IMR-90 (cell line): Measurements from ENCODE around the gene SLC25A44. TPM values are rescaled to one million over a fixed set of nuclear protein-coding genes. Genes with fewer than 3 reads are reported as not detected.
A peak's percentile ranks its signal among the peaks of the same experiment; 100 is the strongest.

Experiments used
- ATAC-seq: fragments of 200-7000 bp; cut with Tn5 transposase; 2 replicates; pipeline ENCODE4 v1.9.1; 2020; ENCODE audit warnings: low read depth, mild to moderate bottlenecking, moderate library complexity
- BruUV-seq: library from RNA; stranded (reverse); fragments of 400-500 nt; replicated peaks from 2 replicates; lab custom pipeline; 2021; lab: Mats Ljungman, UMichigan
- CTCF ChIA-PET: fragments of 300-600 bp; formaldehyde crosslinking; extraction: SDS; loops from one replicate; lab custom pipeline; 2021; ENCODE audit warnings: antibody characterized with exemption; lab: Yijun Ruan, JAX
- POLR2A ChIA-PET: fragments of 300-600 bp; sonication (Branson Sonifier 250); formaldehyde crosslinking; loops from one replicate; lab custom pipeline; 2022; ENCODE audit warnings: antibody characterized with exemption; ENCODE audit not compliant: unreplicated experiment; lab: Charles Lee
- DNase-seq: peaks from one replicate; pipeline ENCODE4 v3.0.0; 2013
- H2AFZ ChIP-seq: replicated peaks from 2 replicates; pipeline ENCODE3; 2013; ENCODE audit warnings: low read length, mild to moderate bottlenecking; ENCODE audit not compliant: poor library complexity
- H2AK5ac ChIP-seq: 2 replicates; pipeline ENCODE4 v1.6.1; 2013; ENCODE audit warnings: low read depth, low read length, inconsistent platforms
- H2AK9ac ChIP-seq: replicated peaks from 2 replicates; pipeline ENCODE3; 2013; ENCODE audit warnings: mild to moderate bottlenecking, low read depth, low read length, moderate library complexity; ENCODE audit not compliant: poor library complexity
- H2BK120ac ChIP-seq: 2 replicates; pipeline ENCODE4 v1.6.1; 2013; ENCODE audit warnings: low read depth, low read length, inconsistent platforms
- H2BK15ac ChIP-seq: 3 replicates; pipeline ENCODE4 v1.6.1; 2013; ENCODE audit warnings: low read depth, low read length, inconsistent platforms
- H2BK20ac ChIP-seq: 2 replicates; pipeline ENCODE4 v1.6.1; 2013; ENCODE audit warnings: low read depth, mild to moderate bottlenecking, inconsistent platforms, low read length, moderate library complexity
- H2BK5ac ChIP-seq: 2 replicates; pipeline ENCODE4 v1.6.1; 2013; ENCODE audit warnings: mild to moderate bottlenecking, low read depth, low read length, inconsistent platforms; ENCODE audit not compliant: poor library complexity, severe bottlenecking
- H3K14ac ChIP-seq: replicated peaks from 2 replicates; pipeline ENCODE4 v1.6.1; 2013; ENCODE audit warnings: low read depth, low read length, inconsistent platforms
- H3K18ac ChIP-seq: 2 replicates; pipeline ENCODE4 v1.6.1; 2013; ENCODE audit warnings: low read depth, low read length, control low read depth
- H3K23ac ChIP-seq: 2 replicates; pipeline ENCODE4 v1.6.1; 2013; ENCODE audit warnings: low read depth, low read length, inconsistent platforms
- H3K27ac ChIP-seq: 2 replicates; pipeline ENCODE4 v1.5.1; 2013; ENCODE audit warnings: mild to moderate bottlenecking, control low read depth, low read length; ENCODE audit not compliant: insufficient read depth
- H3K27me3 ChIP-seq: 2 replicates; pipeline ENCODE4 v1.6.1; 2013; ENCODE audit warnings: low read length; ENCODE audit not compliant: control insufficient read depth, insufficient read depth
- H3K36me3 ChIP-seq: 2 replicates; pipeline ENCODE4 v1.6.1; 2013; ENCODE audit warnings: low read length, mixed read lengths; ENCODE audit not compliant: control insufficient read depth, insufficient read depth
- H3K4ac ChIP-seq: 2 replicates; pipeline ENCODE4 v1.6.1; 2013; ENCODE audit warnings: low read depth, low read length, inconsistent platforms
- H3K4me1 ChIP-seq: 2 replicates; pipeline ENCODE4 v1.6.1; 2013; ENCODE audit warnings: low read length, mixed read lengths; ENCODE audit not compliant: control insufficient read depth, insufficient read depth
- H3K4me2 ChIP-seq: 2 replicates; pipeline ENCODE4 v1.6.1; 2013; ENCODE audit warnings: low read depth, mild to moderate bottlenecking, control low read depth, low read length, moderate library complexity
- H3K4me3 ChIP-seq: 2 replicates; pipeline ENCODE4 v1.5.1; 2013; ENCODE audit warnings: low read depth, mild to moderate bottlenecking, control low read depth, low read length, moderate library complexity; ENCODE audit not compliant: insufficient read depth
- H3K56ac ChIP-seq: 2 replicates; pipeline ENCODE4 v1.6.1; 2013; ENCODE audit warnings: low read length, inconsistent platforms; ENCODE audit not compliant: insufficient read depth; ENCODE audit errors: extremely low read depth
- H3K79me1 ChIP-seq, 2 experiments: 2 replicates each; pipeline ENCODE4 v1.6.1; 2013; ENCODE audit warnings: low read length in 2 of 2, inconsistent platforms in 1 of 2, low read depth in 1 of 2
- H3K9ac ChIP-seq: 2 replicates; pipeline ENCODE4 v1.6.1; 2013; ENCODE audit warnings: low read depth, low read length, control low read depth
- H3K9me1 ChIP-seq: 2 replicates; pipeline ENCODE4 v1.6.1; 2013; ENCODE audit warnings: low read length, inconsistent platforms; ENCODE audit not compliant: insufficient read depth
- H3K9me3 ChIP-seq: 2 replicates; pipeline ENCODE4 v1.6.1; 2013; ENCODE audit warnings: low read length; ENCODE audit not compliant: control insufficient read depth, insufficient read depth
- H4K20me1 ChIP-seq: 2 replicates; pipeline ENCODE4 v1.6.1; 2013; ENCODE audit warnings: low read length, inconsistent platforms; ENCODE audit not compliant: insufficient read depth
- H4K5ac ChIP-seq: 2 replicates; pipeline ENCODE4 v1.6.1; 2013; ENCODE audit warnings: mild to moderate bottlenecking, low read depth, low read length, control low read depth
- H4K8ac ChIP-seq, 2 experiments: 2 replicates each; pipeline ENCODE4 v1.6.1; 2013; ENCODE audit warnings: low read depth in 2 of 2, low read length in 2 of 2, control low read depth in 1 of 2, inconsistent platforms in 1 of 2
- H4K91ac ChIP-seq: 2 replicates; pipeline ENCODE4 v1.6.1; 2013; ENCODE audit warnings: low read depth, low read length, inconsistent platforms; ENCODE audit not compliant: insufficient read depth
- MAZ ChIP-seq: IDR thresholded peaks from 2 replicates; pipeline ENCODE4 v1.6.1; 2012; ENCODE audit warnings: low read depth, mild to moderate bottlenecking, low read length, improper control_type of control experiment, moderate library complexity, borderline replicate concordance
- RAD21 ChIP-seq: IDR thresholded peaks from 2 replicates; pipeline ENCODE4 v1.6.1; 2012; ENCODE audit warnings: low read length, improper control_type of control experiment
- RCOR1 ChIP-seq: IDR thresholded peaks from 2 replicates; pipeline ENCODE4 v1.6.1; 2012; ENCODE audit warnings: mild to moderate bottlenecking, low read length, improper control_type of control experiment; ENCODE audit not compliant: insufficient replicate concordance
- WGBS, 2 experiments: methylation state at CpG; one replicate each; pipeline versions ENCODE4 v1.1.5 to v1.1.7; 2013; ENCODE audit warnings: missing lambda C conversion rate in 2 of 2; ENCODE audit not compliant: insufficient read length in 1 of 2; ENCODE audit errors: extremely low coverage in 2 of 2; 5-methylcytosine and 5-hydroxymethylcytosine counted together
- dilution Hi-C: fragments of 300-500 bp; cut with HindIII; formaldehyde crosslinking; loops from one replicate; pipeline ENCODE4 v1.14.3; 2018; ENCODE audit warnings: low sequenced_read_pairs; ENCODE audit not compliant: unreplicated experiment
- in situ Hi-C: fragments of 300-500 bp; cut with MboI; formaldehyde crosslinking; loops from 3 replicates; pipeline ENCODE4 v1.14.3; 2019; ENCODE audit warnings: low sequenced_read_pairs, inconsistent platforms, mixed read lengths
- intact Hi-C: fragments of 100-400 bp; cut with micrococcal nuclease; formaldehyde crosslinking; loops from 2 replicates; pipeline ENCODE4 v1.10.0; 2022
- polyA plus RNA-seq, 3 experiments: library from polyadenylated mRNA; depleted of rRNA; stranded (reverse); fragments of >200 nt; gene quantifications; 2 replicates each; pipeline ENCODE4 v1.2.3, GENCODE V29; 2012; ENCODE audit warnings: low replicate concordance in 1 of 3
- total RNA-seq: library from RNA; depleted of rRNA; stranded (reverse); fragments of >200 nt; gene quantifications from 2 replicates; pipeline ENCODE4 v1.2.3, GENCODE V29; 2012

The SLC25A44 gene
- total and polyA plus RNA-seq, 2 of the 4 experiments (the other 2 are of a cell fraction), result 12.7 to 20.2 TPM

DNA sequence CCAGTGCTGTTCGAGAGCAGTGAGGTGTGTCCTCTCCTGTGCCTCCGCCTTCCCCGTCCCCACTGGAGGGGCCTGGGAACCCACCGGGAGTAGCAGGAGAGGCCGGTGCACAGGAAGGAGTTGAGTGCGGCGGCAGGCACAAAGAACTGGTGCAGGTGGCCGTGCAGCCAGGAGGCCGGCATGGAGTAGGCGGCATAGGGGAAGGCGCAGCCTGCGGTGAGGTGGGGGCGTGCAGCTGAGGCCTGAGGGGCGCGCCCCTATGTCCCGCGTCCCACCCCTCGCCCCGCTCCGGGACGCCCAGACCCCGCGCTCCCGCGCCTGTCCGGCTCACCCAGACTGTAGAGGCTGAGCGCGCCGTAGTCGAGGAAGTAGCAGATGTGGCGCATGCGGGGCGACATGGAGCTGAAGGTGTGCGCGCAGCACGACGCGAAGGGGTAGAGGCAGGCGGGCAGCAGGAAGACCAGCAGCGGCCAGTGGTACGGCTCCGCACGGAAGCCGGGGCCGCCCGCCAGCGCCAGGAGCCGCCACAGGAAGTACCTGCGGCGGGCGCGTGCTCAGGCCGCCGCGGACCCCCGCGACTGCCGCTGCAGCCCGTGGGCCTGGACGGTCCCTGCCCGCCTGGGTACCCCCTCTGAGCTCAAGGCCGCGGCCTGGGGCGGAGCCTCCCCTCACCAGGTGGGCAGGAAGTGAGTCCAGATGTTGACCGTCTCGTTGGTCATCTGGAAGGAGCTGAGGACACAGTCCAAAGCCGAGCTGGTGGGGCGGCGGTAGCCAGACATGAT lies 51.7 kb downstream of the SLC25A44 start:
- Histone ChIP-seq H3K4me1 (peaks cover 2% of the 10 kb centered on the region; the same call in 1 of the 2 replicates), H3K4me3 (peak overlapping the region; percentile 29), H2AFZ (peak overlapping the region; percentile 87), H3K36me3 (peaks cover 21% of the 10 kb centered on the region), H2BK15ac (no peak overlapping the region), H4K20me1 (no peaks in the 10 kb centered on the region; the same call in none of the 2 replicates), H2BK20ac (no peak overlapping the region), H3K18ac (no peak overlapping the region), H2AK5ac (0 out of 2 replicates have a peak overlapping the region, but pooled peaks have one; percentile 24), H3K79me1 (no peaks in the 10 kb centered on the region), H3K27me3 (peaks cover 12% of the 10 kb centered on the region; the same call in 1 of the 2 replicates), H3K4me2 (peak overlapping the region; percentile 85), H3K9ac (no peak overlapping the region), H2AK9ac (peak overlapping the region; percentile 63), H3K14ac (no peak overlapping the region), H3K23ac (peak overlapping the region; percentile 66; the same call in 1 of the 2 replicates), H4K5ac (no peak overlapping the region), H3K56ac (no peak overlapping the region), H3K4ac (no peak overlapping the region), H4K8ac (no peak overlapping the region; a peak in 1 of 4 replicates), H2BK120ac (no peak overlapping the region), H3K9me1 (peaks cover 5% of the 10 kb centered on the region; the same call in 1 of the 2 replicates), H3K9me3 (no peaks in the 10 kb centered on the region), H2BK5ac (no peak overlapping the region), H3K27ac (no peak overlapping the region), H4K91ac (no peak overlapping the region)
- TF ChIP-seq RAD21 (no peak), RCOR1 (no peak), MAZ (no peak)
- in situ Hi-C loops (no loop called here), dilution Hi-C loops (no loop called here), intact Hi-C loops (loop anchor here (1.0 kb wide), 1 partner anchor 34 kb away; no protein-coding TSS in a partner anchor)
- DNase-seq, result no peak
- 7% methylated on average over 38 of the region's 69 CpGs; no CpG with 5 or more reads in 1 of the 2 experiments for WGBS, 2 experiments
- BruUV-seq, result no TSS peak
- peak; percentile 40 for ATAC-seq
- CTCF ChIA-PET, result no interaction called here
- POLR2A ChIA-PET, result interaction anchor here (0.6 kb wide), 1 partner anchor 113 kb away, joined by 9 read pairs; no protein-coding TSS in a partner anchor
